ENCODE results near the gene CASS4.

DNA sequence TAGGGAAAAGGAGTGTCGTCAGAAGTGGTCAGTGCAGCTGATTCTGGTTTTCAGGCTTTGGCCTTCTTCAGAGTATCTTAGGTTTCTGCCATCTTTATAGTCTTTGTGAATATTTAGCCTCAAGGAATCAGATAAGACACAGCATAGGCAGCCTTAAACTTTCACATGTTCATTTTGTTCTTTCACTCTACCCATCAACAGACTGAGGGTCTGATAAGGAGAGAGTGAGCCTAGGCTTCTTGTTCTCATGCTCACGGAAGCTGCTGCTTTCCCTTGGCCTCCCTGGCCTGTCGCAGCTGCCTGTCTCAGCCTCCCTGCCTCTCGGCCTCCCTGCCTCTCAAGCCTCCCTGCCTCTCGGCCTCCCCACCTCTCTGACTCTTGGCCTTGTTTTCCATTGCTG is 76.5 kb downstream of the CASS4 start:
- TF ChIP-seq EZH2 (IDR thresholded peaks at IDR 0.05; ENCODE audit: insufficient read depth, low read length) (no peak), CTCF (IDR thresholded peaks at IDR 0.05; ENCODE audit: insufficient read depth, low read depth, low read length) (no peak)

All from astrocyte (in vitro differentiated cells and primary cell).